ENCODE measurements around the gene MGMT. TPM values are rescaled to one million over a fixed set of nuclear protein-coding genes. Genes with fewer than 3 reads are reported as not detected.

Gene MGMT
- polyA plus RNA-seq, 4 donors, result 9.8 to 22.4 (median 17.9) TPM

DNA sequence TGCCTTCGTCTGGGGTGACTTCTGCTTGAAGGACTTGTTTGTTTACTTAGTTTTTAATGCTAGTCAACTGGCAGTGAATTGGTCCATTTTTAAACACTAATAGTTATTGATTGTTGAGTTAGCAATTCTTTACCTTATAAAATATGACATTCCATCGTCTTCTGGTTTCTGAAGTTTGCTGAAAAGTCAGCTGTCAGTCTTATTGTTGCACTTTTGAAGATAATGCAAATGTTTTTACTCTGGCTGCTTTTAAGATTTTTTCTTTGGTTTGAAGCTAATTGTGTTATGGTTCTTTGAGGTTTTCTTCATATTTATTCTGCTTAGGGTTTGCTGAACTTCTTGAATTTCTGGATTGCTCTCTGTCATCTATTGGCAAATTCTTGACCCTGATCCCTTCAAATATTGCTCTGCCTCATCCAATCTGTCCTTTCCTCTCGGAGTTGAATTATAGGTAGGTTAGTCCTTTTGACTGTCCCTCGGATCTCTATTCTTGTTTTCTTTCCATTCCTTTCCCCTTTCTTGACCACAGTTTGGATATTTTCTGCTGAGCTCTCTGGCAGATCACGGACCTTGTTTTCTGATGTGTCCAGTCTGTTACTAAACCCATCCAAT, 24.2 kb downstream of the MGMT start:
- Histone ChIP-seq H3K27ac (ENCODE audit: low read depth in 1 of 3, low read length in 2 of 3) (no peak overlapping the region), H3K36me3 (ENCODE audit: control insufficient read depth in 3 of 3, insufficient read depth in 2 of 3, low read depth in 1 of 3, low read length in 3 of 3) (peaks cover 0 to 2% (median 0%) of the 10 kb centered on the region in 3 donors), H3K9me3 (ENCODE audit: control insufficient read depth in 2 of 2, insufficient read depth in 1 of 2, low read depth in 1 of 2, low read length in 1 of 2) (peaks cover 0 to 40% of the 10 kb centered on the region in 2 donors), H3K4me1 (ENCODE audit: control insufficient read depth in 3 of 3, insufficient read depth in 2 of 3, low read depth in 1 of 3, low read length in 2 of 3) (no peaks in the 10 kb centered on the region), H3K4me3 (ENCODE audit: low read depth in 1 of 3, low read length in 3 of 3) (no peak overlapping the region), H3K27me3 (ENCODE audit: control insufficient read depth in 3 of 3, insufficient read depth in 3 of 3, low read length in 3 of 3) (no peaks in the 10 kb centered on the region)
- WGBS, 3 donors, result 91 to 93% (median 93%) methylated on average over 5 of the region's 5 CpGs
- no peak for FAIRE-seq
- no peak for DNase-seq

DNA sequence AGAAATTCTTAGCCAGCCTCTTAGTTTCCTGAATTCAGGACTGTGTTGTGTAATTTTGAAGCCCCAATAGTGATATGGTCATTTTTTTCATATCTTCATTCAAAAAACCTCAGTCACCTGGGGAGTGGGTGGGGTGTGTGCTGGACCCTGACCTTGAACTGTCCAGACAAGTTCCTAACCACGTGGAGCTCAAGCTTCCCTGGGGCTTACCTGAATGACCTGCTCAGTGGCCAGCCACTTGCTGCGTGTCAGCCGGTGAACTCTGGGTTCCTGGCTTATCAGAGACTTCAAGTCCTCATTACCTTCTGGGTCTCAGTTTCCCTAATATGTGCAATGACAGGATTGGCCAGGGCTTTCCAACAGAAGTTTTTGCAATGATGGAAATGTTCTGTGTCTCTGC, 27.1 kb downstream of the MGMT start:
- 80 to 88% (median 81%) methylated on average over 3 of the region's 3 CpGs for WGBS, 3 donors

DNA sequence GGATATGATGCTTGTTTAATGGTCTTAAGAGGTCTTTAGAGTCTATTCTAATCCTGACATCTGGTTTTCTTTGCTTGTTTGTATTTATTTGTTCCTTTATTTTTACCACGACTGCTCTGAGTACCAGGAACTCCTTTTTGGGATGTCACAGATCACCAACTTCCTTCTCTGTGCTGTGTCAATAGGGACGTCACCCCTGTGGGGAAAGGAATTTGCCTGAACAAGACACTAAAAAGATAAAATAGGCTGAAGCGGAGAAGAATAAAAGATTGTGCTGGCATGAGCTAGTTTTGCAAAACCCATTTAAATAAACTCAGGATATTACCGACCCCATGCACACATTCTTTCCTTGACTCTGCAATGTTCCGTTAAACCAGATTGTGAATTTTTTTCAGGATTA, 27.7 kb downstream of the MGMT start:
- Histone ChIP-seq H3K27me3 (ENCODE audit: control insufficient read depth in 3 of 3, insufficient read depth in 3 of 3, low read length in 3 of 3) (no peaks in the 10 kb centered on the region), H3K27ac (ENCODE audit: low read depth in 1 of 3, low read length in 2 of 3) (no peak overlapping the region), H3K4me3 (ENCODE audit: low read depth in 1 of 3, low read length in 3 of 3) (no peak overlapping the region), H3K9me3 (ENCODE audit: control insufficient read depth in 2 of 2, insufficient read depth in 1 of 2, low read depth in 1 of 2, low read length in 1 of 2) (peaks cover 1 to 53% of the 10 kb centered on the region in 2 donors), H3K36me3 (ENCODE audit: control insufficient read depth in 3 of 3, insufficient read depth in 2 of 3, low read depth in 1 of 3, low read length in 3 of 3) (peaks cover 0 to 8% (median 0%) of the 10 kb centered on the region in 3 donors), H3K4me1 (ENCODE audit: control insufficient read depth in 3 of 3, insufficient read depth in 2 of 3, low read depth in 1 of 3, low read length in 2 of 3) (no peaks in the 10 kb centered on the region)
- 79 to 91% (median 83%) methylated on average over 5 of the region's 5 CpGs for WGBS, 3 donors
- FAIRE-seq (no peak), DNase-seq (no peak)

More for the DNA sequence above, 27.1 kb downstream of the MGMT start:
- peaks cover 0 to 8% (median 0%) of the 10 kb centered on the region in 3 donors for H3K36me3 ChIP-seq (ENCODE audit: control insufficient read depth in 3 of 3, insufficient read depth in 2 of 3, low read depth in 1 of 3, low read length in 3 of 3)
- no peak overlapping the region for H3K4me3 ChIP-seq (ENCODE audit: low read depth in 1 of 3, low read length in 3 of 3)
- no peak overlapping the region for H3K27ac ChIP-seq (ENCODE audit: low read depth in 1 of 3, low read length in 2 of 3)
- peaks cover 1 to 53% of the 10 kb centered on the region in 2 donors for H3K9me3 ChIP-seq (ENCODE audit: control insufficient read depth in 2 of 2, insufficient read depth in 1 of 2, low read depth in 1 of 2, low read length in 1 of 2)
- H3K4me1 ChIP-seq (ENCODE audit: control insufficient read depth in 3 of 3, insufficient read depth in 2 of 3, low read depth in 1 of 3, low read length in 2 of 3), result no peaks in the 10 kb centered on the region
- no peaks in the 10 kb centered on the region for H3K27me3 ChIP-seq (ENCODE audit: control insufficient read depth in 3 of 3, insufficient read depth in 3 of 3, low read length in 3 of 3)
- DNase-seq (no peak), FAIRE-seq (no peak)

DNA sequence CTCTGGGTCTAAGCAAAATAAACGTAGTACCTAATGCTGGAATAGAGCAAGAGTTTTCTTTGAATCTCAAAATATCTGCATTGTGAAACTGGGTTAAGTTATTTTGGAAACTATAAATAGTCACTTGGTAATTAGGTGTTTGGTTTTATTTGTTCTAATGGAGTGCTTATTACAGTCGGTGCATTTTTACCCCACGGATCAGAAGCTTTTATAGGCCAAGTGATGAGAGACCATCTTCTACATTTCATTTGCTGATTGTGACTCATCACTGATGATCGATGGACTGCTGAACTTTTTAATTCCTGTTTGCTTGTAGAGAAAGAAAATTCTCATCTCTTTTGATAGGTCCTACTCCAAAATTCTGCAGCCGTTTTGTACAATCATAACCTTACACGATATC, 28.2 kb downstream of the MGMT start:
- H3K4me3 ChIP-seq (ENCODE audit: low read depth in 1 of 3, low read length in 3 of 3), result no peak overlapping the region
- 82 to 94% (median 90%) methylated on average over 6 of the region's 6 CpGs for WGBS, 3 donors
- H3K27me3 ChIP-seq (ENCODE audit: control insufficient read depth in 3 of 3, insufficient read depth in 3 of 3, low read length in 3 of 3), result no peaks in the 10 kb centered on the region
- no peak for DNase-seq
- no peaks in the 10 kb centered on the region for H3K4me1 ChIP-seq (ENCODE audit: control insufficient read depth in 3 of 3, insufficient read depth in 2 of 3, low read depth in 1 of 3, low read length in 2 of 3)
- no peak for FAIRE-seq
- H3K36me3 ChIP-seq (ENCODE audit: control insufficient read depth in 3 of 3, insufficient read depth in 2 of 3, low read depth in 1 of 3, low read length in 3 of 3), result peaks cover 0 to 8% (median 0%) of the 10 kb centered on the region in 3 donors
- peaks cover 1 to 53% of the 10 kb centered on the region in 2 donors for H3K9me3 ChIP-seq (ENCODE audit: control insufficient read depth in 2 of 2, insufficient read depth in 1 of 2, low read depth in 1 of 2, low read length in 1 of 2)
- no peak overlapping the region for H3K27ac ChIP-seq (ENCODE audit: low read depth in 1 of 3, low read length in 2 of 3)

DNA sequence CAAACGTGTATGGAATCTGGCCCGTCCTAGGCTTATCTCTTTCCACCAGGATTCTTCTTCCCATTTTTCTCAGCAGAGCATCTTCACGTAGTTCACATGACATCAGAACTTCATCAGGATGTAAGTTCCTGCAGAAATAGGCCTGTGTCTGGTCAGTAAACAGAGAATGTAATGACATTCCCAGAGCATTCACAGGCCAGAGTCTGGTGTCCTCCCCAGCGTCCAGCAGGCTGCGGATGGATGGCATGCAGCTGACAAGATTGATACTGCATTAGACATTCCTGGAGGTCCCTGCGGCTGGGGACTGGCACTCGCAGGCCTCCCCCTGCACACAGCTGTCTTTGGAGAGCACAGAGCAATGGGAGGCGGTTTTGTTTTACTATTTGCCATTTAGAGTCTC, 28.7 kb downstream of the MGMT start:
- DNase-seq (no peak), FAIRE-seq (no peak)
- Histone ChIP-seq H3K36me3 (ENCODE audit: control insufficient read depth in 3 of 3, insufficient read depth in 2 of 3, low read depth in 1 of 3, low read length in 3 of 3) (peaks cover 0 to 8% (median 0%) of the 10 kb centered on the region in 3 donors), H3K27ac (ENCODE audit: low read depth in 1 of 3, low read length in 2 of 3) (no peak overlapping the region), H3K27me3 (ENCODE audit: control insufficient read depth in 3 of 3, insufficient read depth in 3 of 3, low read length in 3 of 3) (no peaks in the 10 kb centered on the region), H3K4me3 (ENCODE audit: low read depth in 1 of 3, low read length in 3 of 3) (no peak overlapping the region), H3K9me3 (ENCODE audit: control insufficient read depth in 2 of 2, insufficient read depth in 1 of 2, low read depth in 1 of 2, low read length in 1 of 2) (peaks cover 1 to 53% of the 10 kb centered on the region in 2 donors), H3K4me1 (ENCODE audit: control insufficient read depth in 3 of 3, insufficient read depth in 2 of 3, low read depth in 1 of 3, low read length in 2 of 3) (no peaks in the 10 kb centered on the region)
- WGBS, 3 donors, result 77 to 91% (median 90%) methylated on average over 8 of the region's 8 CpGs

DNA sequence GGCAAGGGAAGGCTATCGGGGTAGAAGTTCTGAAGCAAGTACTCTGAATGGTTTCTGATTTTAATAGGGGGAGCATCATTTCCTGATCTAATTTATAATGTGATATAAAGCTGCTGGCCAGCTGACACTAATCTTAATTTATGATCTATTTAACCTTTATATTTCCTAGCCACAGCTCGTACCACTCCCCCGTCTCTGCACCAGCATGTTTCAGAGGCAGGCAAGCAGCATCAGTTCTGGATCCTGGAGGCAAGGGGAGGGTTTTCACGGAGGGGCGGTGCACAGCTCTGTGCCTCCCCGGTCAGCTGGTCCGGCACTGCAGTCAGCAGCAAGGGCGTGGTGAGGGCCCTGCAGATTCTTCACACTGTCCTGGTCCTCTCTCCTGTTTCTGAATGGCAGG, 30.0 kb downstream of the MGMT start:
- H3K9me3 ChIP-seq (ENCODE audit: control insufficient read depth in 2 of 2, insufficient read depth in 1 of 2, low read depth in 1 of 2, low read length in 1 of 2), result peaks cover 1 to 43% of the 10 kb centered on the region in 2 donors
- FAIRE-seq, result no peak
- H3K4me1 ChIP-seq (ENCODE audit: control insufficient read depth in 3 of 3, insufficient read depth in 2 of 3, low read depth in 1 of 3, low read length in 2 of 3), result no peaks in the 10 kb centered on the region
- H3K27ac ChIP-seq (ENCODE audit: low read depth in 1 of 3, low read length in 2 of 3), result no peak overlapping the region
- H3K4me3 ChIP-seq (ENCODE audit: low read depth in 1 of 3, low read length in 3 of 3), result no peak overlapping the region
- peaks cover 0 to 11% (median 0%) of the 10 kb centered on the region in 3 donors for H3K36me3 ChIP-seq (ENCODE audit: control insufficient read depth in 3 of 3, insufficient read depth in 2 of 3, low read depth in 1 of 3, low read length in 3 of 3)
- WGBS, 3 donors, result 91 to 98% (median 97%) methylated on average over 8 of the region's 8 CpGs
- DNase-seq, result no peak
- no peaks in the 10 kb centered on the region for H3K27me3 ChIP-seq (ENCODE audit: control insufficient read depth in 3 of 3, insufficient read depth in 3 of 3, low read length in 3 of 3)

DNA sequence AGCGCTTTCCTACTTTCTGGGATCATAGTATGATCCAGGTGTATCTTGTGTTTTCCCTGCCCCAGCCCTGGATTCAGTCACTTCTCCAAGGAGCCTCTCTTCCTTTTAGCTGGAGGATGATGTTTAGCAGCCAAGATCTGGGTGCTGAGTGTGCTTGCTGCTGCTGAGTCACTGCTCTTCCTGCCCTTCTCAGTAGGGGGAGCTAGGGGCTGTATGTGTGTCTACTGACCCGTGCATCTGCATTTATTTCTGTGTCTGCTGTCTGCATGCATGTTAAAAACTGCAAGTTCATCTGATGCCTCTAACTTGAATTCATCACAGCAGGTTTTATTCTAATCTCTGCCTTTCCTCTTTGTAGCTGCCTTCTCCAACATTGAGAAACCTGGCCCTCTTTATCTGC, 31.6 kb downstream of the MGMT start:
- Histone ChIP-seq H3K4me3 (ENCODE audit: low read depth in 1 of 3, low read length in 3 of 3) (no peak overlapping the region), H3K4me1 (ENCODE audit: control insufficient read depth in 3 of 3, insufficient read depth in 2 of 3, low read depth in 1 of 3, low read length in 2 of 3) (no peaks in the 10 kb centered on the region), H3K27me3 (ENCODE audit: control insufficient read depth in 3 of 3, insufficient read depth in 3 of 3, low read length in 3 of 3) (no peaks in the 10 kb centered on the region), H3K9me3 (ENCODE audit: control insufficient read depth in 2 of 2, insufficient read depth in 1 of 2, low read depth in 1 of 2, low read length in 1 of 2) (peaks cover 1 to 27% of the 10 kb centered on the region in 2 donors), H3K36me3 (ENCODE audit: control insufficient read depth in 3 of 3, insufficient read depth in 2 of 3, low read depth in 1 of 3, low read length in 3 of 3) (peaks cover 0 to 11% (median 0%) of the 10 kb centered on the region in 3 donors), H3K27ac (ENCODE audit: low read depth in 1 of 3, low read length in 2 of 3) (no peak overlapping the region)
- no peak for DNase-seq
- WGBS, 3 donors, result 92 to 95% (median 93%) methylated on average over 2 of the region's 2 CpGs
- no peak for FAIRE-seq

DNA sequence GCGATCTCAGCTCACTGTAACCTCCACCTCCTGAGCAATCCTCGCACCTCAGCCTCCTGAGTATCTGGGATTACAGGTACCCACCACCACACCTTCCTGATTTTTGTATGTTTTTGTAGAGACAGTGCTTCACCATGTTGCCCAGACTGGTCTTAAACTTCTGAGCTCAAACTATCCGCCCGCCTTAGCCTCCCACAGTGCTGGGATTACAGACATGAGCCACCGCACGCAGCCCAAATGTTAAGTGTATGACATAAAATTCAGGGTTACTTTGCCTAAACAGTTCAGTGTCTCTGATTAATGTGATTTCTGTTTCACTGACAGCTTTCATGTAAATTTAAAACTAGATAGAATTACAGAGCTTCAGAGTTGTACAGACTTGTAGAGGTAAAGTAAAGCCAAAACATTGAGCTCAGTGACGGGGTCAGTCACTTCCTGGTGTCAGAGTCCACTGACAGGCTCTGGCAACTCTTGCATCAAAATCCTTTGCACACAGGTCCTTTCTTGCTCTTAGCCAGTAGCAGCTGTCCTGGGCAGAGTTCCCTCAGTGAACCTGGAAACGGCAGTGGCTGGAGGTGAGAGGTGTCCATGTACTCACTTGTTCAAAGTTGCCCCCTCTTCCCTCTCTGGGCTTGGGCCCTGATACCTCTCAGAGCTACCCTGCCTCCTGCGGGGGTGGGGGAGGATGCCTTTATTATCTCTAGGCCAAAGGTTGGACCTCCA, 33.7 kb downstream of the MGMT start:
- H3K4me3 ChIP-seq (ENCODE audit: low read depth in 1 of 3, low read length in 3 of 3), result no peak overlapping the region
- no peaks in the 10 kb centered on the region for H3K4me1 ChIP-seq (ENCODE audit: control insufficient read depth in 3 of 3, insufficient read depth in 2 of 3, low read depth in 1 of 3, low read length in 2 of 3)
- DNase-seq, result peak; percentile 13 to 44
- H3K27me3 ChIP-seq (ENCODE audit: control insufficient read depth in 3 of 3, insufficient read depth in 3 of 3, low read length in 3 of 3), result no peaks in the 10 kb centered on the region
- H3K9me3 ChIP-seq (ENCODE audit: control insufficient read depth in 2 of 2, insufficient read depth in 1 of 2, low read depth in 1 of 2, low read length in 1 of 2), result peaks cover 1 to 19% of the 10 kb centered on the region in 2 donors
- 76 to 92% (median 90%) methylated on average over 9 of the region's 9 CpGs for WGBS, 3 donors
- FAIRE-seq, result no peak
- H3K36me3 ChIP-seq (ENCODE audit: control insufficient read depth in 3 of 3, insufficient read depth in 2 of 3, low read depth in 1 of 3, low read length in 3 of 3), result peaks cover 0 to 10% (median 0%) of the 10 kb centered on the region in 3 donors
- no peak overlapping the region for H3K27ac ChIP-seq (ENCODE audit: low read depth in 1 of 3, low read length in 2 of 3)
